ENCODE data around the gene FUT7.
"Not testable (repeated sequence)": the region's sequence is repeated elsewhere in the genome, so short reads cannot be mapped to it uniquely, and the experiment has no call there.

FUT7 gene

DNA sequence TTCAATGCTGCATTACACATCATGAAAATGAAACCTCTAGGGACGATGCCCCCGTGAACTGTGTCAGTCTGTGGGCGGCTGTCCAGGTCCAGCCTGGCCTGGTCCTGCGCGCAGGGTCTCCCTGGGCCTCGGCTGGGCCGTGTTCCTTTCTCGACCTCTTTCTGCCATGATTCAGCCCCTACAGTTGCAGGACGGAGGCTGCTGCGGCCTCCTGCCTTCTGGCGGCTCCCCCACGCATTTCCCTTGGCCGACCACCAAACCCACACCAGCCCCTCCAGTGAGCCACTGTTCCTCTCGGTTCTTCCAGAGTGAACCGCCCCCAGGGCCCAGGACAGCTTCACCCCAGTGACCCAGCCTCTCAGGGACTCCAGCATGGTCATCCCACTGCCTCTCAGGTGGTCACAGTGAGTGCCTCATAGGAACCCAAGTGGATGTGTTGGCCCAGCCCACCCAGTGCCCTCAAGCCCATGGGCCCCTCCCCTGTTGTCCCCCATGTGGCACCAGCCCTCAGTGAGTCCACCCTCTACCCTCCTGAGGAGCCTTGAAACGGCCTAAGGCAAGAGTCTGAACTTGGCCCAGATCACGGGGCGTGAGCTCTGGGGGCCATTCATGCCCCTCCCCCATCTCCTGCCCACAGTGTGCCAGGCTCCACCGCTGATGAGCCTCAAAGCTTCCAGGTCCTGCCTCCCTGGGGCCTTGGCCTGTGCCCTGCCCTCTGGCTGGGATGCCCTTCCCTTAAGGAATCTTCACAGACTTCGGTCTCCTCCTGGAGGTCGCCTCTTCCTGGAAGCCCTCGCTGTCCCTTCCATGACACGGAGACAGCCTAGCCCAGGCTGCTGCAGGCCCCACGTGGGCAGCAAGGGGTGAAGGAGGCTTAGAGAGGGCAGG, 25.5 kb downstream of the FUT7 start:
- DNase-seq (ENCODE audit: low read depth): no peak
- H3K4me3 ChIP-seq (ENCODE audit: low read depth, low read length): no peak overlapping the region
- TF ChIP-seq, protein P1, sequence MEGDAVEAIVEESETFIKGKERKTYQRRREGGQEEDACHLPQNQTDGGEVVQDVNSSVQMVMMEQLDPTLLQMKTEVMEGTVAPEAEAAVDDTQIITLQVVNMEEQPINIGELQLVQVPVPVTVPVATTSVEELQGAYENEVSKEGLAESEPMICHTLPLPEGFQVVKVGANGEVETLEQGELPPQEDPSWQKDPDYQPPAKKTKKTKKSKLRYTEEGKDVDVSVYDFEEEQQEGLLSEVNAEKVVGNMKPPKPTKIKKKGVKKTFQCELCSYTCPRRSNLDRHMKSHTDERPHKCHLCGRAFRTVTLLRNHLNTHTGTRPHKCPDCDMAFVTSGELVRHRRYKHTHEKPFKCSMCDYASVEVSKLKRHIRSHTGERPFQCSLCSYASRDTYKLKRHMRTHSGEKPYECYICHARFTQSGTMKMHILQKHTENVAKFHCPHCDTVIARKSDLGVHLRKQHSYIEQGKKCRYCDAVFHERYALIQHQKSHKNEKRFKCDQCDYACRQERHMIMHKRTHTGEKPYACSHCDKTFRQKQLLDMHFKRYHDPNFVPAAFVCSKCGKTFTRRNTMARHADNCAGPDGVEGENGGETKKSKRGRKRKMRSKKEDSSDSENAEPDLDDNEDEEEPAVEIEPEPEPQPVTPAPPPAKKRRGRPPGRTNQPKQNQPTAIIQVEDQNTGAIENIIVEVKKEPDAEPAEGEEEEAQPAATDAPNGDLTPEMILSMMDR (IDR thresholded peaks at IDR 0.05; ENCODE audit: low read depth, low read length, missing control alignments): no peak

- DNase-seq (ENCODE audit: low read depth); H3K4me3 ChIP-seq (ENCODE audit: low read depth, low read length): not testable (repeated sequence)
- TF ChIP-seq, protein P1 (IDR thresholded peaks at IDR 0.05; ENCODE audit: low read depth, low read length, missing control alignments): peak; percentile 28
These were observed 27.6 kb downstream of the FUT7 start for GRCh38 chr9:137004285-137004684.

- H3K4me3 ChIP-seq (ENCODE audit: low read depth, low read length): no peak overlapping the region
- TF ChIP-seq, protein P1 (IDR thresholded peaks at IDR 0.05; ENCODE audit: low read depth, low read length, missing control alignments): no peak
- no peak for DNase-seq (ENCODE audit: low read depth)
These were observed 29.2 kb downstream of the FUT7 start for GRCh38 chr9:137002646-137003041.

DNA sequence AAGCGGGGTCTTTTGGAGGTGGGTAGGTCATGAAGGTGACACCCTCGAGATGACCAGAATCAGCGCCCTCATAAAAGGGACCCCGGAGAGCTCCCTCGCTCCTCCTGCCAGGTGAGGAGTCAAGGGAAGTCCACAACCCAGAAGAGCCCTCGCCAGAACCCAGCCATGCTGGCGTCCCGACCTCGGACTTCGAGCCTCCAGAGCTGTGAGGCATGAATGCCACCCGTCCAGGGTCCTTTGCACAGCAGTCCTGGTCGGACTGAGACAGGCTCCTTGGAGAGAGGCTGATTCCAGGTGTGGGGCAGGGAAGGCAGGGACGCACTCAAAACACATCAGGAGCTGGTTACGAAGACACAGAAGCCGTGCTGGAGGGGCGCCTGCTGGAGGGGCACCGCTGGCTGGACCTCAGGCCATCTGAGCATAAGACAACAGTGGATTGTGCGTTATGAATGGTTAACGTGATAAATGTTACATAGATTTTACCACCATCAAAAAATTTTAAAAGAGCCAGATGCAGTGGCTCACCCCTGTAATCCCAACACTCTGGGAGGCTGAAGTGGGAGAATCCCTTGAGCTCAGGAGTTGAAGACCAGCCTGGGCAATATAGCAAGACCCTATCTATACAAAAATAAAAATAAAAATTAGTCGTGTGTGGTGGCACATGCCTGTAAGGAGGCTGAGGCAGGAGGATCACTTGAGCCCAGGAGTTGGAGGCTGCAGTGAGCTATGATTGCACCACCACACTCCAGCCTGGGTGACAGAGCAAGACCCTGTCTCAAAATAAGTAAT, 29.8 kb downstream of the FUT7 start:
- TF ChIP-seq, protein P1 (IDR thresholded peaks at IDR 0.05; ENCODE audit: low read depth, low read length, missing control alignments): no peak
- H3K4me3 ChIP-seq (ENCODE audit: low read depth, low read length): no peak overlapping the region
- DNase-seq (ENCODE audit: low read depth): no peak

- no peak overlapping the region for H3K4me3 ChIP-seq (ENCODE audit: low read depth, low read length)
- TF ChIP-seq, protein P1 (IDR thresholded peaks at IDR 0.05; ENCODE audit: low read depth, low read length, missing control alignments): no peak
- DNase-seq (ENCODE audit: low read depth): peak; percentile 75
These were observed 31.5 kb downstream of the FUT7 start for GRCh38 chr9:137000177-137000930.

DNA sequence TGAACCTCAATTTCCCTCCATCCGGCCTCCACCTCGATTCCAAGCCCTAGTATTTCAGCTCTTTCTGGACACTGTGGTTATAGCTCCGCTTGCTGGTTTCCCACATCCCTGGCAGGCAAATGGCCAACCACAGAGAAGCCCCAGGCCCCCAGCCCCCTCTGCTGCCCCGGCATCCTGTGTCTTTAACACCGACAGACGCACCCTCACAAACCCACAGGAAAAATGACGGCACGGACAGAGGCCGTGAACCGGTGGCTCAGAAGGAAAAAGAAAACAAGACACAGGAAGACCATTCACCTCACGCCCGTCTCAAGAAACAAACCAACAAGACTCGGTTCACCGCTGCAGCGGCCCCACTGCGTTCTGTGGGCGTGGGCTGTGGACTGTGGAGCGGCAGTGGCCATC, 34.1 kb downstream of the FUT7 start:
- no peak for DNase-seq (ENCODE audit: low read depth)
- H3K4me3 ChIP-seq (ENCODE audit: low read depth, low read length): no peak overlapping the region
- TF ChIP-seq, protein P1 (IDR thresholded peaks at IDR 0.05; ENCODE audit: low read depth, low read length, missing control alignments): no peak
